LNCaP clone FGC (cell line): ENCODE results near the gene BCL11B.

Source experiments
- DNase-seq: peaks from one replicate; pipeline ENCODE4 v3.0.0-alpha.2; 2011; ENCODE audit warnings: low read depth
- H3K4me3 ChIP-seq: 2 replicates; pipeline ENCODE4 v1.5.1; 2011; ENCODE audit warnings: mild to moderate bottlenecking, low read depth, low read length, control low read depth
- CTCF ChIP-seq: IDR thresholded peaks from 2 replicates; pipeline ENCODE4 v1.5.1; 2012; ENCODE audit warnings: mild to moderate bottlenecking; ENCODE audit not compliant: control insufficient read depth, insufficient read depth; ENCODE audit errors: extremely low read depth

Gene BCL11B

GRCh38 chr14:99280066-99280731 is 8.2 kb upstream of the BCL11B start:
- no peak overlapping the region for H3K4me3 ChIP-seq
- DNase-seq, result no peak
- no peak for TF ChIP-seq CTCF

GRCh38 chr14:99278836-99279235 is 6.8 kb upstream of the BCL11B start:
- no peak for DNase-seq

DNA sequence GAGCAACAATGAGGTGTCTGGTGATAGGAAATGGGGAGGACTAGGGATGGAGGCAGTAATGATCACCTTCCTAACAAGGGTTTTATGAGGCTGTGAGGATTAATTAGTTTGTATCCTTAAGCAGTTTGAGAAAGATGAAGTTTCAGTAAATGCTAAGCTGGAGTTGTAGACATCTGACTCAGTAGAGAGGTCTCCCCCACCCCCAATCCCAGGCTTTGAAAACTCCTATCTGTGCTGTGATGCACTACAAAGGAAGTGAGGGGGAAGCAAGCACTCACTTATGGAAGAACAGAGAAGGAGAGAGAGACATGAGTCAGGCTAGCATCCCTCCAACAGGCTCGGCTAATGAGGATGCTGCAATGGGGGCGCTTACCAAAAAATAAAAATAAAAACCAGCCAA is 5.5 kb upstream of the BCL11B start:
- H3K4me3 ChIP-seq, result no peak overlapping the region
- no peak for DNase-seq
- no peak for TF ChIP-seq CTCF

More at GRCh38 chr14:99278836-99279235, 6.8 kb upstream of the BCL11B start:
- no peak for TF ChIP-seq CTCF
- no peak overlapping the region for H3K4me3 ChIP-seq

DNA sequence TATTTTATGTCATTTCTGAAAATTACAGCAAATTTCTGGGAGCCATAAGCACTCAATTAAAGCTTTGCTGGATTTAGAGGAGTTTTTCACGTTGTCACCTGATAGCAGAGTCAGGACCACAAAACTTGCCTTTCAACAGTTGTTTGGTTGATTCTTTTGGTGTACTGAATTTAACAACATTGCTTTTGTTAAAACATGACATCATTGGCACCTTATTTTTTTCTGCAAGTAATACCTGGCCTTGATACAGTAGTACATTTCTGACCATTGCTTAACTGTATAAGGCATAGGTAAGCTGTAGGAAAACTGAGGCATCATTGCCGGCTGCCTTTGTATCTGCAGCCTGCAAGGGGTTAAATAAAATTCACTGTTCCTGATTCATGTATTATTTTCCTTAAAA is 4.5 kb upstream of the BCL11B start:
- no peak overlapping the region for H3K4me3 ChIP-seq
- TF ChIP-seq CTCF, result no peak
- no peak for DNase-seq

GRCh38 chr14:99275222-99275584 is 3.2 kb upstream of the BCL11B start:
- no peak overlapping the region for H3K4me3 ChIP-seq
- no peak for DNase-seq
- TF ChIP-seq CTCF, result no peak

DNA sequence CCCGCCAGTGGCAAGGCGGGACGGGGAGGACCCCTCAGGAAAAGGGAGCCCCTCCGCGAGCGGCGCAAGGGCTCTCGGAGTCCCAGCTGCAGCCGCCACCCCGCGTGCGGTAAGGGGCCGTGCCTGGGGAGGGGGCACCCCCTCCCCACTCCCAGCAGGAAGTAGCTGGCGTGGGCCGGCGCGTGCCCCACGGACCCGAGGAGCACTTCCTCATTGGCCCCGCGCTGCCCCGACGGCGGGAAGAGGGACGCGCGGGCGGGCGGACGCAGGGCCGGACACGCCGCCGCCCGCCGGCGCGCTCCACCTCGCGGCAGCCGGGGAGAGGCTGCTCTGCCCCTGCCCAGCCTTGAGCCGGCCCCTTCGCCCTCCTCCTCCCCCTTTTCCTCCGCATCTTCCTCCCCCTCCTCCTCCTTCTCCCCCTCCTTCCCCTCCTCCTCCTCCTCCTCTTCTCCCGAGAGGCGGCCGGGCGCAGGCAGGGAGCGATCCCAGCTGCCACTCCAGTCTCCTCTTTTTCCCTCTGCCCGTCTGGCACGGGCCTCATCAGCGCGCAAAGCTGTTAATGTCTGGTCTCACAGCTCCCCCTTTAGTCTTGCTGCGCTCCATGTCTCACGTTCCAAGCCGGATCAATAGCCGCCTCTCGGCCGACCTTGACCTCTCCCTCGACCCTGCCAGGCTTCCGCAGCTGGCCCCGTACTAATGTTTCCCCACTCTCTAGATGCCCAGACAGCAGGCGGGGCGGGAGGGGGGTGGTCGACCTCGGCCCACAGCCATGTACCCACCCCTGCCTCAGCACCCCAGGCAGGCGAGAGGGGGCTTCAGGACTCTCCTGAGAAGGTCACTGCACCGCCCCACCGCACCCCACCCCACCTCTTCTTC is 2.6 kb upstream of the BCL11B start:
- peak; percentile 85 for TF ChIP-seq CTCF
- DNase-seq, result peak; percentile 69

More for the DNA sequence above, 2.6 kb upstream of the BCL11B start:
- no peak overlapping the region for H3K4me3 ChIP-seq
